ENCODE measurements around the gene CLDND1. TPM values are rescaled to one million over a fixed set of nuclear protein-coding genes. Genes with fewer than 3 reads are reported as not detected.

Gene CLDND1
- total and polyA plus RNA-seq, 2 donors (not counting 1 experiment from before 2014, with no cell fraction given): 69.4 to 134 TPM

DNA sequence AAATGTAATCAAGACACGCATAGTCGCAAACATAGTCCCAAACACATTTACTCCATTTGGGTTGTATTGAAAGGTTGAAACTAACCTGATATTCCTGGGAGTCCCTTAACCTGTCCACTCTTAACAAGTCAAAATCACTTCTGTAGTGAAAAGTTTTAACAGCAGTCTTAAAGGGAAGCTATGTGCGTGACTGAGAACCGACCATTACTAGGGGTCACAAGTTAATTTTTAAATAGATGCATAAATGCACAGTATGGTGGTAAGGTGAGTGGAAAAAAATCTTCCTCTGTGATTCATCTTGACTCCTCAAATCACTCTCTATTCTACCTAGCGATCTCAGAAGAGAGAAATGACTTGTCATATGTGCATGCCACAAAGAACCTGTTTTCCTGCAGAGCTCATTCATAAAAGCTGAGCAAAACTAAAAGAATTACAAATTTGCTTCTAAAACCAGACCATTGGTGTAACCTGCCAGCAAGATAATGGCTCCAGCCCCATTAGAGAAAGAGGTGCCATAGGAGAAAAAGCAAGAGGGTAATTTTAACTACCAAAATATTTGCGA lies 13.8 kb upstream of the CLDND1 start:
- Mint-ChIP-seq H3K27ac (peak overlapping the region; percentile 22), H3K4me1 (peaks cover 15% of the 10 kb centered on the region), H3K9me3 (ENCODE audit: insufficient read depth) (no peaks in the 10 kb centered on the region), H3K4me3 (peak overlapping the region; percentile 62), H3K27me3 (peaks cover 3% of the 10 kb centered on the region)
- Histone ChIP-seq H3K9me3 (ENCODE audit: control extremely low read depth in 1 of 3, control insufficient read depth in 2 of 3, insufficient read depth in 1 of 3, low read length in 2 of 3) (no peaks in the 10 kb centered on the region), H3K36me3 (replicated peaks in 1 of 2; ENCODE audit: control extremely low read depth in 1 of 2, control insufficient read depth in 1 of 2, extremely low read depth in 1 of 2, insufficient read depth in 2 of 2, low read length in 1 of 2) (no peaks in the 10 kb centered on the region), H2AFZ (ENCODE audit: insufficient read depth, low read depth, low read length, poor library complexity, severe bottlenecking) (no peak overlapping the region), H3K4me3 (ENCODE audit: control extremely low read depth in 1 of 5, extremely low read depth in 1 of 5, insufficient read depth in 1 of 5, low read depth in 2 of 5, low read length in 4 of 5) (peak overlapping the region in 2 of 5 experiments; percentile 3 to 17), H3K9ac (ENCODE audit: low read length) (no peak overlapping the region), H3K27ac (ENCODE audit: low read length in 2 of 2) (no peak overlapping the region), H3K79me2 (ENCODE audit: control insufficient read depth, insufficient read depth, low read length) (no peaks in the 10 kb centered on the region), H3K4me2 (replicated peaks; ENCODE audit: low read depth, low read length, poor library complexity, severe bottlenecking) (no peak overlapping the region), H4K20me1 (ENCODE audit: control insufficient read depth, insufficient read depth, low read length, poor library complexity, severe bottlenecking) (no peaks in the 10 kb centered on the region), H3K27me3 (replicated peaks in 1 of 4; ENCODE audit: control extremely low read depth in 1 of 4, control insufficient read depth in 3 of 4, insufficient read depth in 4 of 4, low read length in 3 of 4) (no peaks in the 10 kb centered on the region), H3K4me1 (ENCODE audit: control insufficient read depth in 2 of 2, insufficient read depth in 2 of 2, low read length in 2 of 2) (no peaks in the 10 kb centered on the region)
- ATAC-seq (ENCODE audit: low read depth): peak; percentile 44
- WGBS (ENCODE audit: insufficient coverage): 70% methylated on average over 2 of the region's 6 CpGs
- CTCF ChIA-PET: interaction anchor here (0.5 kb wide), 1 partner anchor 11 kb away, joined by 3 read pairs; no protein-coding TSS in a partner anchor
- peak; percentile 13 for DNase-seq
- TF ChIP-seq, protein P1, sequence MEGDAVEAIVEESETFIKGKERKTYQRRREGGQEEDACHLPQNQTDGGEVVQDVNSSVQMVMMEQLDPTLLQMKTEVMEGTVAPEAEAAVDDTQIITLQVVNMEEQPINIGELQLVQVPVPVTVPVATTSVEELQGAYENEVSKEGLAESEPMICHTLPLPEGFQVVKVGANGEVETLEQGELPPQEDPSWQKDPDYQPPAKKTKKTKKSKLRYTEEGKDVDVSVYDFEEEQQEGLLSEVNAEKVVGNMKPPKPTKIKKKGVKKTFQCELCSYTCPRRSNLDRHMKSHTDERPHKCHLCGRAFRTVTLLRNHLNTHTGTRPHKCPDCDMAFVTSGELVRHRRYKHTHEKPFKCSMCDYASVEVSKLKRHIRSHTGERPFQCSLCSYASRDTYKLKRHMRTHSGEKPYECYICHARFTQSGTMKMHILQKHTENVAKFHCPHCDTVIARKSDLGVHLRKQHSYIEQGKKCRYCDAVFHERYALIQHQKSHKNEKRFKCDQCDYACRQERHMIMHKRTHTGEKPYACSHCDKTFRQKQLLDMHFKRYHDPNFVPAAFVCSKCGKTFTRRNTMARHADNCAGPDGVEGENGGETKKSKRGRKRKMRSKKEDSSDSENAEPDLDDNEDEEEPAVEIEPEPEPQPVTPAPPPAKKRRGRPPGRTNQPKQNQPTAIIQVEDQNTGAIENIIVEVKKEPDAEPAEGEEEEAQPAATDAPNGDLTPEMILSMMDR (IDR thresholded peaks at IDR 0.05): no peak
- TF ChIP-seq EZH2 (IDR thresholded peaks at IDR 0.05; ENCODE audit: borderline replicate concordance, insufficient read depth, low read depth, low read length, poor library complexity, severe bottlenecking): no peak
- intact Hi-C loops (cut with micrococcal nuclease): no loop called here
- POLR2A ChIA-PET: no interaction called here

DNA sequence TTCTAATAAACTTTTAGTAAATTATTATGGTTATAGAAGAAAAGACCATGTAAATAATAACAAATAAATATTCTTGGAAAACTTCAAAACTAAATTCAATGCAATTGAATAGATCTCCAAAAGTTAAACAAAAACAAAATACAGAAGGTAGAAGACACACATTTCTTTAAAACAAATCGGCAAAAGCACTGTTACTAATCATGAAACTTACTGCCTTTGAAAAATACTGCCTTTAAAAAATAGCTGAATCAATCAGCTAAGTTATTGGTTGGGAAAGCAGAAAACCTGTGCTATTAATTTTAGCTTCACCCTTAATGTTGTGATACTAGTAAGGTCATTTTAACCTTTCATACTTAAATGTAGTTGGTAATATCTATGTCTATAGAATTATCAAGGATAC lies 12.0 kb upstream of the CLDND1 start:
- no peaks in the 10 kb centered on the region for H3K4me1 ChIP-seq (ENCODE audit: control insufficient read depth in 2 of 2, insufficient read depth in 2 of 2, low read length in 2 of 2)
- no peaks in the 10 kb centered on the region for H3K79me2 ChIP-seq (ENCODE audit: control insufficient read depth, insufficient read depth, low read length)
- H2AFZ ChIP-seq (ENCODE audit: insufficient read depth, low read depth, low read length, poor library complexity, severe bottlenecking): no peak overlapping the region
- no peak overlapping the region for H3K4me2 ChIP-seq (replicated peaks; ENCODE audit: low read depth, low read length, poor library complexity, severe bottlenecking)
- WGBS (ENCODE audit: insufficient coverage): no CpG with 5 or more reads among the region's 1 CpG
- ATAC-seq (ENCODE audit: low read depth) (no peak), DNase-seq (no peak)
- H3K27me3 Mint-ChIP-seq: peaks cover 3% of the 10 kb centered on the region
- H3K27me3 ChIP-seq (replicated peaks in 1 of 4; ENCODE audit: control extremely low read depth in 1 of 4, control insufficient read depth in 3 of 4, insufficient read depth in 4 of 4, low read length in 3 of 4): no peaks in the 10 kb centered on the region
- peaks cover 10% of the 10 kb centered on the region for H3K4me1 Mint-ChIP-seq
- no peak overlapping the region for H3K9ac ChIP-seq (ENCODE audit: low read length)
- H3K4me3 ChIP-seq (ENCODE audit: control extremely low read depth in 1 of 5, extremely low read depth in 1 of 5, insufficient read depth in 1 of 5, low read depth in 2 of 5, low read length in 4 of 5): peak overlapping the region in 2 of 5 experiments; percentile 13 to 40
- ChIA-PET POLR2A (no interaction called here), CTCF (no interaction called here)
- H3K9me3 ChIP-seq (ENCODE audit: control extremely low read depth in 1 of 3, control insufficient read depth in 2 of 3, insufficient read depth in 1 of 3, low read length in 2 of 3): no peaks in the 10 kb centered on the region
- no peak overlapping the region for H3K4me3 Mint-ChIP-seq
- intact Hi-C loops (cut with micrococcal nuclease): no loop called here
- no peaks in the 10 kb centered on the region for H3K9me3 Mint-ChIP-seq (ENCODE audit: insufficient read depth)
- H3K36me3 ChIP-seq (replicated peaks in 1 of 2; ENCODE audit: control extremely low read depth in 1 of 2, control insufficient read depth in 1 of 2, extremely low read depth in 1 of 2, insufficient read depth in 2 of 2, low read length in 1 of 2): no peaks in the 10 kb centered on the region
- H3K27ac ChIP-seq (ENCODE audit: low read length in 2 of 2): no peak overlapping the region
- no peak for TF ChIP-seq EZH2 (IDR thresholded peaks at IDR 0.05; ENCODE audit: borderline replicate concordance, insufficient read depth, low read depth, low read length, poor library complexity, severe bottlenecking)
- TF ChIP-seq, protein P1 (IDR thresholded peaks at IDR 0.05): no peak
- no peaks in the 10 kb centered on the region for H4K20me1 ChIP-seq (ENCODE audit: control insufficient read depth, insufficient read depth, low read length, poor library complexity, severe bottlenecking)
- H3K27ac Mint-ChIP-seq: no peak overlapping the region

Measured in B cell (primary cell).